GM21360 (cell line): ENCODE results near the gene E2F3.

Source experiments
- ATAC-seq: cut with Tn5 transposase; IDR thresholded peaks from one replicate; pipeline ENCODE4 v1.9.1; 2021; ENCODE audit warnings: mild to moderate bottlenecking, moderate library complexity; ENCODE audit not compliant: unreplicated experiment

Gene E2F3

DNA sequence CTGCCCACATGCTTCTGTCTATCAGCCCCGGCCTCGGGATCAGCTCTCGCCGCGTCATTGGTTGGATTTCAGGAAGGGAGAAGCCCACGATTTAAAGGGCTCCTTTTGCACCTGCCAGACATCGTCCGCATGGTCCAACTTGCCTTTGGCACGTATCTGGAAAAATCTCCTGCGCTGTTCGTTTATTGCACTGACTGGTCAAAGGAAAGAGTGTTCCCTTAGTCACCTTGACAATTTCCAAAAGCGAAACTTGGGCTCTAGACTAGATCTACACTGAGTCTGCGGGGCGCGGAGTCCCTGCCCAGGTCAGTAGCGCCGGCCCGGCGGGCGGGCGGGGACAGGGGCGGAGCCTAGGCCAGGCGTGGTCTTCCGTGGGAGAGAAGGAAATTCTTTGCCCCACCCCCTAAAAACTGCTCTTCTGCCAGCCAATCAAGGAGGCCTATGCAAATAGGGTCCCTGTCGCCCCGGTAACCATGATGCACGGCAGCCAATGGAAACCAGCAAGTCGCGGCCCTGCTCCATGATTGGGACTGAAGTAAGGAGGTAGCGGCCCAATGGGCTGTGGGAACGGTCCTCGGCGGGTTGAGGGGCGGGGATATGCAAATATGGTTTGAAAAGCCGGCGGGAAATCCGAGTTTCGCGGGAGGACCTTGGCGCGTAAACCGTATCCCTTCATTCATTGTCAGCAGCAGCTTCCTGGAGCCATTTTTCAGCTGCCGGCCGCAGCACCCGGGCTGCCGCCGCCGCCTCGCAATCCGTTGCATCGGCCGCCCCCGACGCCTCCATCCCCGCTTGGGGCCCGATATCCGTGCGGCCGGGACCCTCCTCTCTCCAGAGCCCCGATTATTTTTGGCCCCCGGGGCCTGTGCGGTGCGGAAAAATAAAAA is at the start of gene E2F3:
Gene E2F3, plus strand, starts transcription at position 675 of the 887 bp plus-strand sequence. CDS start 354 bp downstream, outside the sequence.
- ATAC-seq = peak; percentile 80

DNA sequence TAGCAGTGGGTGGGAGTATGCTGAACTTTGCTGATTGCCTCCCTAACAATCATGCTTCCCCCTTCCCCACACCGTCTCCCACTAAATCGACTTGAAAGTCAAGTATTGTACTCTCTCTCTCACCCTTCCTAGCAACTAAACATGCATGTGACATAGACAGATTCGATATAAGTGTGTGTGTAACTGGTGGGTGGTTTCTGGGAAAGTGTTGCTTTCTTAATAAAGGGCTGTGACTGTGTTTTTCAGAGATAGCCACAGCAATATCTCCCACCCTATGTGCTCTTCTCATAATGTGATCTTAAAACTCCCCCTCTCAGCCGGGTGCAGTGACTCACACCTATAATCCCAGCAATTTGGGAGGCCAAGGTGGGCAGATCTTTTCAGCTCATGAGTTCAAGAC is 49.3 kb upstream of the E2F3 start:
- ATAC-seq = no peak

DNA sequence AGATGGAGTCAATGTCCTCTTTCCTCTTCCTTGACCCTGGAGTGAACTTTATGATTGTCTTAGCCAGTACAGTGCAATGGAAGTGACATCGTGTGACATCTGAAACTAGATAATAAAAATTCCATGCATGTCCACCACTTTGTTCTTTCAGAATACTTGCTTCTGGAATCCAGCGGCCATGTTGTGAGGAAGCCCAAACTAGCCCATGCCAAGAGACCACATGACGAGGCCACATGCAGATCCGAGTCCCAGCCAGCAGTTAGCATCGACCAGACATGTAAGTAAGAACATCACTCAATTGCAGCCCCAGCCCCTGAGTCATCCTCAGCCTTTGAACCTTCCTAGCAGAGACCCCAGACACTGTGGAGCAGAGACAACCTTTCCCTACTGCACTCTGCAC is 48.5 kb upstream of the E2F3 start:
- no peak for ATAC-seq

DNA sequence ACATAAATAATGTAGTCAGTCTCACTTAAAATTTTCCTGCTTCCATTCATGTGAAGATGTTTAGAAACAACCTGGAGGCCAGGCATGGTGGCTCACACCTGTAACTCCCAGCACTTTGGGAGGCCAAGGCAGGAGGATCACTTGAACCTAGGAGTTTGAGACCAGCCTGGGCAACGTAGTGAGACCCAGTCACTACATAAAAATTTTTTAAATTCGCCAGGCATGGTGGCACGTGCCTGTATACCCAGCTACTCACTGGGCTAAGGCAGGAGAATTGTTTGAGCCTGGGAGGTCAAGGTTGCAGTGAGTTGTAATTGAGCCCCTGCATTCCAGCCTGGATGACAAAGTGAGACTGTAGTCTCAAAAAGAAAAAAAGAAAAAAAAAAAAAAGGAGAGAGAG is 47.3 kb upstream of the E2F3 start:
- no peak for ATAC-seq

DNA sequence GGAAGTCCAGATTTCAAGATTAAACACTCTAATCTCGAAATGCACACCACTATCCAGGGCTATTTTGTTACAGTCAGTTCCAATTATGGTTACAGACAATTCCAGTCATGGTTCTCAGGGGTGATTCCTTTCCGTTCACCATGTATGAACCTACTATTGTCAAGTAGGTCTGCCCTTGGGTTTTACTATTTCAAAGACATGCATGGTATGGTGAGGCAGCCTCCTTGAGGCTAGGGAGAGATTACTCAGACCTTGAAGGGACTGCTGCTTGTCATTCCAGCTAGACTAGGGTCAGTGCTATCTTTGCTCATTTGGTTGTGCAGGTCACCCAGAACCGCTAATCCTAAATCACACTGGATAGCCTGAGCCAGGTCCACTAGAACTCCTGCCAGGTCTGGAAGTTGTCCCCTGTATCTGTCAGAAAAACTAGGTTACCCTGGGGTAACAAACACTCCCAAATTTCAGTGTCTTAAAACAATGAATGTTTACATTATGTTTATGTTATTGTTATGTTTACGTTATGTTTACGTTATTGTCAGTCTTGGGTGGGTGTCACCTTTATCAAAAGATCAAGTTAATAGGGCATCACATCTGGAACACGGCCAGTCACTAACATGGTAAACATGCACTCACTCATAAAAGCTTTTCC is 41.1 kb upstream of the E2F3 start:
- no peak for ATAC-seq

DNA sequence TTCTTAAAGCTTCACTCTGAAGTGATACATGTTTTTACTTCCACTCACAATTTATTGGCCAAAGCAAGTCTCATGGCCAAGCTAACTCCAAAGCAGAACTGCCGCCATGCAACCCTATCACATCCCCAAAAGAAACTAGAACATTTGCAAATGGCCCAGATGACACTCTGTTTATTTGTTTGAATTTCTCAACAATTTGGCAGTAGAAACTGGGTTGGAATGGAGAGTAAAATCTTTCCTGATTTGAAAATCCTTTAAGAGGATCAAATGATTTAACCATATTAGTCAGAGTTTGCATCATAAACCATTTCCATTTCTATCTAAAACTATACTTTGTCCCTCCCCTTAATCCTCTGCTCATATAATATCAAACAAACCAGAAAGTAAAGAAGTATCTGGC is 39.1 kb upstream of the E2F3 start:
- no peak for ATAC-seq

DNA sequence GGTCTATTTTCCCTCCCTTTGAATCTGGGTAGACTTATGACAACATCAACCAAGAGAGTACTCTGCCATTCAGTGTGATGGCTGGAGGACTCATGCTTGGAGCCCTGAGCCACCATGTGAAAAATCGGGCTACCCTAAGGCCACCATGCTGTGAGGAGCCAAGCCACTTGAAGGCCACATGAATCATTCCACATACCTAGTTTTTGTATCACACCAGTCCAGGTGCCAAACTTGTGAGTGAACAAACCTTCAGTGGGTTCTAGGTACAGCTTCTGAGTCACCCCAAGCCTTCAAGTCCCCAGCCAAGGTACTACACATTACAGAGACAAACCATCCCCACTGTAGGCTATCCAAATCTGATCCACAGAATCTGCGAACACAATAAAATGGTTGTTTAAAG is 37.4 kb upstream of the E2F3 start:
- no peak for ATAC-seq

DNA sequence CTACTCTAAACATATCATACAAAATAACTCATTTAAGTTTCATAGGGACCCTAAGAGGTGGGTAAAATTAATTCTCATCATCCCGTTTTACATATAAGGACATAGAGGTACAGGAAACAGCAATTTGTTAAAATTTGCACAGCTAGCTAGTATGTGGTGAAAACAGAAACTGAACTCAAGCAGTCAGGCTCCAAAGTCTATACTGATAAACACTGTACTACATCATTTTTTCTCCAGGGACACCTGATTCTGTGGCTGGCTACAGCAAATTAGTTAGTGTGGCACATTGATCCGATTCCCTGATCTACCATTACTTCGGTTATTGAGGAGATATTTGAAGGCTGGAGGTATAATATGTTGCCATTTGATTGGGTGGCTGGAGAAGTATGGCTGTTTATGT is 36.2 kb upstream of the E2F3 start:
- ATAC-seq = no peak

DNA sequence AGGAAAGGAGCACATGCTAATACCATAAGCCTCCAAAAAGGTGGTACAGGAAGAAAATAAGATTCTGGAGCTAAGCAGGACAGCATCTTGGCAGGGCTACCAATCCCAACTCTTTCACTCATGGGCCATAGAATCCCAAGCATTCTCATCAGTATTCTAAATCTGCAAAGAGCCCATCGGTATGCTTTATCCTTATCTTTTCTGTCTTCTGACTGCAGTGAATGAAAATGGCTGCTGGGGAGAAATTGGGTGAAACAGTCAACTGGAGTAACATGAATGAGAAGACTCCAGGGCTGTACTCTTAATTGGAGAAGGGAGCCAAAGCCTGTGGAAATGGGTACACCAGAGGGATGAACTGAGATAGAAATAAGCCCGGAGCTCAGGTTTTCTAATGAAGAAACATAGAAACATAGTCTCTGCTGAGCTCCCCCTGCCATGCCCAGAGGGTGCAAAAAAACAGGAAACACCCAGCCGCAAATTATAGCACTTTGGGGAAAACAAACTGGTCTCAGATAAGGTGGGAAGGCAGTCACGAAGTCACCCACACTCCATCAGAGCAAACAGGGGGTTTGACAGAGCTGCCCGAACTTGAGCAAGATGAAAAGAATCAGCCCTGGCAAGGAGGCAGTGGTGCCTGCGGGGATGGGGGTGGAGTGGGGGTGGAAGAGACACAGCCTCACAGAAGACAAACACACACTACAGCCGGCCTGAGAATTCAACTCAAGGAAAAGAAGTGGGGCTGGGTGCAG is 35.4 kb upstream of the E2F3 start:
- no peak for ATAC-seq

DNA sequence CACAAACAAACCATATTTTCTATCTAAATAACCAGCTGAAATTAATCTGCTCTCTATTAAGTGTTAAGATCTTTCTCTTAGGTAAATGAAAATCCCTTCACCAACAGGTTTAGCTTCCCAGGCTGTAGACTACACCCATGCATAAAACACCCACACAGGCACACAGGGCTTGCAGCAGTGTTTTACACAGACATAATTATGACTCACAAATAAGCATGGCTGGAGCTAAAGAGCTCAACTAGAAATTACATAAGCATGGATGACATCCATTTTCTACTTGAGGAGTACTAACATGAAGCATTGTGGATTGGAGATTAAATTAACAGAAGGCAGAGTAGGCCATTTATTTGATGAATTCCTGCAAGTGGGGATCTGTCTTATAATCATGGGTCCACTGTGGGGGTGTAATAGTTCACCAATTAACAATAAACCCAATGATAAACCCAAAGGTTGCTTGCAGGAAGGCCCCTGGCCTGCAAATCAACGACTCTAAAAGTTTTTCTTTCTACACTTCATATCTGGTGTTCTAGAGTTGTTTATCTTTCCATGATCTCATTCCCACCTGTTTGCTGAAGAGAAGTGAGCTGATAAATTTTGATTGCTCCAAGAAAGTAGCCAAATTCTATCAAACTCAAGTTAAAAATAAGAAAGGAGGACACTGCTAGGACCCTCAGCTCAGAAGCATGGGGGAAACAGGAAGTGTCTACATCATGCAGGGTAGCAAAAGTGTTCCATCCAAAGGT is 33.8 kb upstream of the E2F3 start:
- ATAC-seq = no peak

DNA sequence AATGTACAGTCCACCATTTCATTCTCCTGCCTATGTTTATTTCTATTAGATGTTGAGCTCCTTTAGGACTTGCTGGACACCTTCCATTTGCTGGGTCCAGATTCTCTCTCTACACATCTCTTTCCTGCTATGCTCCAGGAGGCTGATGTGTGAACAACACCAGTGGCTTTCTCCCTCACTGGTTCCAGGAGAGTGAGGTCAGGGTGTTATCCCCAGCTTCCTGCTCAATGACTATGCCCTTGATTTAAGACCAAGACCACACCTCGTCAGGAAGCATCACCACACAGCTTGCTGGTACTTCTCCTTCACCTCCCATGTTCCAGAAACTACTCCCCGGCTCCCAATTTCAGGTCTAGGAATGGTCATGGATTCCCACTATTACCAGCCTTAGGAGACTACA is 31.3 kb upstream of the E2F3 start:
- no peak for ATAC-seq

DNA sequence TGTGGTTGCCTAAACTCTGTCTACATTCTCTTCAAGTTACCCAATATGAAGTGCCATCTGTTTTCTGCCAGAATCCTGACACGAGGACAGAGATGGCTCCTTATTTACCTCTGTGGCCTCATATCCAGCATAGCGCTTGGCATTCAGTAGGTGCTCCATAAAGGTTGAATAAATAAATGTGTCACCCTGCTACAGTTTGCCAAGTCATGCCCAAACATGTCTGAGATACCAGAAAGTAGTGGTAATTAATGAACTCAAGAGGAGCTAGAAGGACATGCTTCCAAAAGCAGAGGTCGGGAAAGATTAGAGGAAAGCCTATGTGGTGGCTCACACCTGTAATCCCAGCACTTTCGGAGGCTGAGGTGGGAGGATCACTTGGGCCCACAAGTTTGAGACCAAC is 30.9 kb upstream of the E2F3 start:
- no peak for ATAC-seq

DNA sequence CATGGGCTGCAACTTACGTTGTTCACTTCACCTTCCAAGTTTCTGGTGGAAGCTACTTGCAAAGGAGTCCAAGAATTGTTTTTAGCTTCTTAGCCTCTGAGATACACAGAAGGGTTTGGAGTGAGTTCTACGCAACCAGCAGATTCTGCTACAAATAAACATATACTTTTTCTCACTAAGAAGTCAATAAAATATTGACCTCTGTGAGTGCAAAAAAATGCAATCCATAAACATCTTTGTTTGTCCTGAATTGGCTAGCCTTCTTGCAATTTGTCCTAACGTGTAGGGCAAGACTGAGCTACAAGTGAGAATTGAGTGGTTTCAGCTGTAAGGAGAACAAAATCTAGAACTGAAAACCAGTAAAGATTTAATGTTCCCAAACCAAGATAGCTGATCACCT is 26.2 kb upstream of the E2F3 start:
- ATAC-seq = no peak

DNA sequence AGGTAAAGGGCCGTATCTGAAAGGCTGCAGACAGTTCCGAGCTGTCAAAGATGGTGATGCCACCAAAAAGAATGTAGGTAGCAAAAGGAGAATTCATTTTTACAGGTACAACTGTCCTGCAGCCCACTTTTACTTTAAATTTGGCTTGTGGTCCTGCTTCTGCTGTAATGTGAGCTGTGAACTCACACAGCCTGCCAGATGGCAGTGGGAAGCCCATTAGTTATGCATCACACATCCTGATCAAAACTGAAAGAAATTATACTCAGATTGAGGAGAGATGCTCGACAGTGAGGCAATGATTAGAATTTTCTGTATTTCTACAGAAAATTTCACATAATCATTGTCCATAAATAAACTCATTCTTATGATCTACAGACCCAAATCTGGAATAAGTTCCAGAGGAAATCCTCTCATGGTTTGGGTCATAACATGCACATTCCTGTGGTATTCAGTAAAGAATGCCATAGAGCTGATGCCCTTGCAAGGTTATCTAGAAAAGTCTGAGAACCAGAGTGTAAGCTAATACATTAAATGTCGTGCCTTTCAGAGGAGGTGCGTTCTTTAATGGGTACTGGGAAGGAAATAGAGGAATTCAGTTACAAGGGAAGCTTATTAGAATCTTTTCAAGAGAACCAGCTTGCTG is 23.9 kb upstream of the E2F3 start:
- ATAC-seq = no peak

DNA sequence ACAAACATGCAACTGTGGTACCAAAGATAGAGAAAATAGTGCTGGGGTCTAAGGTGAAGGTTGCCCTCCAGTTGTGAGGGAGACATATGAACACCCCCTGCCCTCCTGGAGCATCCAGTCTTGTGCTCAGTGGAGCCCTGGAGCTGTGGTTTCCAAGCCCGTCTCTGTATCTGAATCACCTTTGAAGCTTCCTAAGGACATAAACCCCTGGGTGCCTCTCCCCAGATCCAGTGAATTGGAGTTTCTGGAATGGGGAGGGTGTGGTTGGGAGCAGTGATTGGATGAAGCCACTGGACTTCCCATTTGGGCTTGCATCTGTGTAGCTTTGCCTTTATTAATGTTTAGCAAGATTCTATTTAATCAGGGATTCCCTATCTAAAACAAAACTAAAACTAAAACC is 22.4 kb upstream of the E2F3 start:
- no peak for ATAC-seq

DNA sequence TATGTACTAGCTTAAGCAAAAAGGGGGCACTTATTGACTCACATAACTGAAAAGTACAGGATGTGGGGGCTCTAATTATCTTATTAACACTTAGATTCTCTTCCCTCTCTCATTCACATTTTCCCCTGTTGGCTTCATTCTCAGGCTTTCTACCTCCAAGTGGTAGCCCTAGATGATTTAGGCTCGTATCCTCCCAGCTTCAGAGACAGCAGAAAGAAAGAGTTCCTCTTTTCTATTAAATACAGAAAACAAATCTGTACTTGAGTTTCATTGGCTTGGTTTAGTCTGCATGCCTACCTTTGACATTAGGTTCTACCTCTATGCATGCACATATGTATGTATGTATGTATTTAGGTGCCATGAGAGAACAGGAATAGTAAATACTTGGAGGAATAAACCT is 15.5 kb upstream of the E2F3 start:
- ATAC-seq = no peak

DNA sequence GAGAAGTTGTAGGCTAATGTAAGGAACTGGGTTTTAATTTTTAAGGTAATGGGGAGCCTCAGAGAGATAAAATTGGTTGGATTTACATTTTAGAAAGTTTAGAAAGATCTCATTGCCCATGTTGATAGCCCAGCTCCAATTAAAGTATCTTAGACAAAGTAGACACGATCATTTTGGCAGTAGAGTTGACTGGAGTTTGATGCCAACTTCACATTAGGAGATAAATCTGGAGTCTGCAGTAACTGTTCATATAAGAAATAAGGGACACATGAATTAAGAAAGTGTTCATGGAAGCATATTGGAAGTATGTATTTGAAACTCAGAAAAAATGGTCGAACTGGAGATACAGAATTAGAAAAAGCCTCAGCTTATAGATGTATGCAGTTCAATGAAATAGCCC is 12.6 kb upstream of the E2F3 start:
- no peak for ATAC-seq

DNA sequence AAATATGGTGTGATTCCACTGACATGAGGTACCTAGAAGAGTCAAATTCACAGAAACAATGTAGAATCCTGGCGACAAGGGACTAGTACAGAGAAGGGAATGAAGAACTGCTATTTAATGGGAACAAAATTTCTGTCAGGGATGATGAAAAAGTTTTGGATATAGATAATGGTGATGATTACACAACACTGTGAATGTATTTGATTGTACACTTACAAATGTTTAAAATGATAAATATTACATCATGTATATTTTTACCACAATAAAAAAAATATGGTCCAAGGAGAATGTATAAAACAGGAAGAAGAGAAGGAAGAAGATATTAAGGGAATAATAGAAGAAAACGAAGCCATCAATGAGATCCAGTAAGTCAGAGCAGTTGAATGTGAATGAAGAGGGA is 8.4 kb upstream of the E2F3 start:
- no peak for ATAC-seq

DNA sequence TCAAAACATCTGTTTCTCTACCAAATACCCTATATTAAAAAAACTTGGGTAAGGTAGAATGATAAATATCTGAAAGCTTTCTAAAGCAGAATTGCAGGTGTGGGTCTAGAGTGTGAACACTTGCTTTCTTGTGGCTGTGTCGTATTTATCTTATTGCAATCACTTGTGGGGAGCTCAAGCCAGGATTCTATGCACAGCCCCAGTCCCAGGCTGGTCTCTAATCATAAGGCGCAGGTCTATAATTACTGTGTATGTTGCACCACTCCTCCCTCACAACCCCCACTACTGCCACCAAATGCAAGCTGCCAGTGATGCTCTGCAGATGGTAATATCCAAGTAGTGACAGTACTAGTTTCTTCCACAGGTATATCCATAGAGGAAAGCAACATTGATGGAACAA is 2.2 kb upstream of the E2F3 start:
- no peak for ATAC-seq

DNA sequence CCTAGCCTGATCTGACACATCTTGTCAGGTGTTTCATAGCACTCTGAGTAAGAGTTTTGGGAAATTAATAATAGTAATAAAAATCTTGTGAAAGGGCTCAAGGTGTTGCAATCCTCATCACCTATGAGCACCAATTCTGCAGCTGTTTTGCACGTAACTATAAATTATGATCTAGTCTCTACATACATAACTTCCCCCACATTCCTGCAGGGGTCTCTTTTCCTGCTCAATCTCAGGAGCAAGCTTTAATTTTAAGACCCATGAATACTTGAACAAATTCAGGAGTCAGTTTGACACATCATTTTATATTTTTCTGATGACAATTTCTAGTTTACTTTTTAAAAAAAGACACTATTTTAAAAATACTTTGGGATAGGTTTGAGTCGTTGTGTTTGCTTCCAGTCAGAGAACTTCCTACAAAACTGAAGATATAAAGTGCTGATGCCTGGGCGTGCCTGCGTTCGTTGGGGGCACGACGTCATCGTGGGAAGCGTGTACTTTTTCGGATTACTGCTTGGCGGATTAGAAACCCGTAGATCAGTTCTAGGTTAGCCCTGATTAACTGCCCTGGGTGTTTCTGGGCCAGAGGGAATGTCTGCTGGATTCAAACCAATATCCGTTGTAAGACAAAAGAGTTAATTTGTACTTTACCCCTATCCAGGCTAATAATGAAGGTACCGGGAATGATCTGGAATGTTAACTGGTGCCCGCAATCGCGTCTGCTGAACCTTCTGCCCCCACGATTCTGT is 1.0 kb upstream of the E2F3 start:
- ATAC-seq = no peak
